AG10803 (cell line): ENCODE results near the gene PCDHA4.
"Not testable (repeated sequence)": the region's sequence is repeated elsewhere in the genome, so short reads cannot be mapped to it uniquely, and the experiment has no call there.

Experiments used
- DNase-seq: peaks from one replicate; pipeline ENCODE4 v3.0.0; 2010; ENCODE audit warnings: low read depth
- H3K4me3 ChIP-seq: 2 replicates; pipeline ENCODE4 v1.5.1; 2011; ENCODE audit warnings: mild to moderate bottlenecking, low read length, control low read depth
- TF ChIP-seq, protein P1 (sequence below): conservative IDR thresholded peaks from 2 replicates; pipeline ENCODE4 v1.5.1; 2011; ENCODE audit warnings: mild to moderate bottlenecking, low read length, control low read depth, inconsistent platforms

PCDHA4 gene

DNA sequence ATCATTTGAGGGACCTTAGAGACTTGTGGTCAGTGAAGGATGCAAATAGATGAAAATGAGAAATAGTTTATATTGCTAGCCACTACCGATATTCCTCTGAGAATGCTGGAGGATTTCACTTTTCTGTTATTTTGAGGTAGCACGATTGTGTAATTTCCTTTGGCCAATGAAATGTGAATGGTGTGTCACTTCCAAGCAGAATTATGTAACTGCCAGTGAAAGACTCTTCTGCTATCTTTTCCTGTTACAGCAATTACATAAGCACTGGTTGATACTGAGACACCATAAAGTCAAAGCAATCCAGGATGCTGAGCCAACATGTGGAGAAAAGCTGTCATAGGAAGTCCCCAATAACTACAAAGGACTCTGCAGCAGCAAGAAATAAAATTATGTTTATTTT lies 15.8 kb upstream of the PCDHA4 start:
- TF ChIP-seq, protein P1, sequence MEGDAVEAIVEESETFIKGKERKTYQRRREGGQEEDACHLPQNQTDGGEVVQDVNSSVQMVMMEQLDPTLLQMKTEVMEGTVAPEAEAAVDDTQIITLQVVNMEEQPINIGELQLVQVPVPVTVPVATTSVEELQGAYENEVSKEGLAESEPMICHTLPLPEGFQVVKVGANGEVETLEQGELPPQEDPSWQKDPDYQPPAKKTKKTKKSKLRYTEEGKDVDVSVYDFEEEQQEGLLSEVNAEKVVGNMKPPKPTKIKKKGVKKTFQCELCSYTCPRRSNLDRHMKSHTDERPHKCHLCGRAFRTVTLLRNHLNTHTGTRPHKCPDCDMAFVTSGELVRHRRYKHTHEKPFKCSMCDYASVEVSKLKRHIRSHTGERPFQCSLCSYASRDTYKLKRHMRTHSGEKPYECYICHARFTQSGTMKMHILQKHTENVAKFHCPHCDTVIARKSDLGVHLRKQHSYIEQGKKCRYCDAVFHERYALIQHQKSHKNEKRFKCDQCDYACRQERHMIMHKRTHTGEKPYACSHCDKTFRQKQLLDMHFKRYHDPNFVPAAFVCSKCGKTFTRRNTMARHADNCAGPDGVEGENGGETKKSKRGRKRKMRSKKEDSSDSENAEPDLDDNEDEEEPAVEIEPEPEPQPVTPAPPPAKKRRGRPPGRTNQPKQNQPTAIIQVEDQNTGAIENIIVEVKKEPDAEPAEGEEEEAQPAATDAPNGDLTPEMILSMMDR = no peak
- no peak for DNase-seq
- no peak overlapping the region for H3K4me3 ChIP-seq

DNA sequence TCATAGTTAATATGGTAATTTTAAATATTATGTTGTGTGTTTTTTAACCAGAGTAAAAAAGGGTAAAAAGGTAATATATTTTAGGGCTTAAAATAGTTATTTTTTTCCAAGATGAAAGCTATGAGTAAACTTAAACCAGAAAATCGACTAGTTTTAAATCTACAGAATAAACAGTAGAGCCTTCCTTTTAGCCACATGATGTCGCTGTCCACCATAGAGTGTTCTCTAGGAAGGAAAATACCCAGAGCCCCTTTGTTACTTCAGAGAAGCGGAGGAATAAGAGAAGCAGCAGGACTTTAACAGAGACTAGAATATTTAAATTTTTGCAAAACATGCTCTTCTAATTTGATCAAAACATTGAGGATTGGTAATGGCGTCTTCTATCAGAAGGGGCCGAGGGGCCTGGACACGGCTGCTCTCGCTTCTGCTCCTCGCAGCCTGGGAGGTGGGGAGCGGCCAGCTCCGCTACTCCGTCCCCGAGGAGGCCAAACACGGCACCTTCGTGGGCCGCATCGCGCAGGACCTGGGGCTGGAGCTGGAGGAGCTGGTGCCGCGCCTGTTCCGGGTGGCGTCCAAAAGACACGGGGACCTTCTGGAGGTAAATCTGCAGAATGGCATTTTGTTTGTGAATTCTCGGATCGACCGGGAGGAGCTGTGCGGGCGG lies 12.1 kb upstream of the PCDHA4 start, which contains the start of gene PCDHA2:
PCDHA2 (plus strand) TSS at position 258 of the 664 bp plus-strand sequence.
- TF ChIP-seq, protein P1 = no peak; the same call in 1 of the 2 replicates
- DNase-seq = no peak
- no peak within 1 kb of the TSS for H3K4me3 ChIP-seq

DNA sequence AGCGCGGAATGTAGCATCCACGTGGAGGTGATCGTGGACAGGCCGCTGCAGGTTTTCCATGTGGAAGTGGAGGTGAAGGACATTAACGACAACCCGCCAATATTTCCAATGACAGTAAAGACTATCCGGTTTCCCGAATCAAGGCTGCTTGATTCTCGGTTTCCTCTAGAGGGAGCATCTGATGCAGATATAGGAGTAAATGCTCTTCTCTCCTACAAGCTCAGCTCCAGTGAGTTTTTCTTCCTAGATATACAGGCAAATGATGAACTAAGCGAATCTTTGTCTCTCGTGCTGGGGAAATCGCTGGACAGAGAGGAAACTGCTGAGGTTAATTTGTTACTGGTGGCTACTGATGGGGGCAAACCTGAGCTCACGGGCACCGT lies 11.6 kb upstream of the PCDHA4 start:
- DNase-seq = no peak
- TF ChIP-seq, protein P1 = peak; percentile 36
- H3K4me3 ChIP-seq = no peak overlapping the region

DNA sequence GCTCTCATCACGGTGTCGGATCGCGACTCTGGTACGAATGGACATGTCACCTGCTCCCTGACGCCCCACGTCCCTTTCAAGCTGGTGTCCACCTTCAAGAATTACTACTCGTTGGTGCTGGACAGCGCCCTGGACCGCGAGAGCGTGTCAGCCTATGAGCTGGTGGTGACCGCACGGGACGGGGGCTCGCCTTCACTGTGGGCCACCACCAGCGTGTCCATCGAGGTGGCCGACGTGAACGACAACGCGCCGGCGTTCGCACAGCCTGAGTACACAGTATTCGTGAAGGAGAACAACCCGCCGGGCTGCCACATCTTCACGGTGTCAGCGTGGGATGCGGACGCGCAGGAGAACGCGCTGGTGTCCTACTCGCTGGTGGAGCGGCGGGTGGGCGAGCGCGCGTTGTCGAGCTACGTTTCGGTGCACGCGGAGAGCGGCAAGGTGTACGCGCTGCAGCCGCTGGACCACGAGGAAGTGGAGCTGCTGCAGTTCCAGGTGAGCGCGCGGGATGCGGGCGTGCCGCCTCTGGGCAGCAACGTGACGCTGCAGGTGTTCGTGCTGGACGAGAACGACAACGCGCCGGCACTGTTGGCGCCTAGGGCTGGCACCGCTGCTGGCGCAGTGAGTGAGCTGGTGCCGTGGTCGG lies 10.7 kb upstream of the PCDHA4 start:
- H3K4me3 ChIP-seq, DNase-seq: not testable (repeated sequence)

DNA sequence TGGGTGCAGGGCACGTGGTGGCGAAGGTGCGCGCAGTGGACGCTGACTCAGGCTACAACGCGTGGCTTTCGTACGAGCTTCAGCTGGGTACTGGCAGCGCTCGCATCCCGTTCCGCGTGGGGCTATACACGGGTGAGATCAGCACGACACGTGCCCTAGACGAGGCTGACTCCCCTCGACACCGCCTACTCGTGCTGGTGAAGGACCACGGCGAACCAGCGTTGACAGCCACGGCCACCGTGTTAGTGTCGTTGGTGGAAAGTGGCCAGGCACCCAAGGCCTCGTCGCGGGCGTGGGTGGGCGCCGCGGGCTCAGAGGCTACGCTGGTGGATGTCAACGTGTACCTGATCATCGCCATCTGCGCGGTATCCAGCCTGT lies 10.2 kb upstream of the PCDHA4 start:
- TF ChIP-seq, protein P1 = no peak
- H3K4me3 ChIP-seq = no peak overlapping the region
- no peak for DNase-seq

DNA sequence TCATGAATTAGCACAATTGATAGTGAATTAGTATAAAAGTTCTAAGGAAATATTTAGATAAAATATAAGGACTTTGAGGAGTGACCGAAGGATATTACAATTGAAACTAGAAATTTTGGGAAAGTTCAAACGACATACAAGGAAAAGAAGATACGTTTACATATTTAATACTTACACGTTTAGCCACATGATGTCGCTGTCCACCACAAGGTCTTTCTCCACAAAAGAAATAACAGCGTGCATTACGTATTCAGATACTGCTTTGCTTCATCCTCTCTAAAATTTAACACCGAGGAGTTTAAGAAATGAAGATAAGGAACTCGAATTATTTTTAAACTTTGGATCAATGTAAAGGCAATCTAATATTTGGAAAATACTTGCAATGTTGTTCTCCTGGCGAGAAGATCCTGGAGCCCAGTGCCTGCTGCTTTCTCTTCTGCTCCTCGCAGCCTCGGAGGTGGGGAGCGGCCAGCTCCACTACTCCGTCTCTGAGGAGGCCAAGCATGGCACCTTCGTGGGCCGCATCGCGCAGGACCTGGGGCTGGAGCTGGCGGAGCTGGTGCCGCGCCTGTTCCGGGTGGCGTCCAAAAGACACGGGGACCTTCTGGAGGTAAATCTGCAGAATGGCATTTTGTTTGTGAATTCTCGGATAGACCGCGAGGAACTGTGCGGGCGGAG lies 5.9 kb upstream of the PCDHA4 start, which contains the start of gene PCDHA3:
PCDHA3 (plus strand) TSS at position 242 of the 678 bp plus-strand sequence.
- DNase-seq = peak; percentile 31
- TF ChIP-seq, protein P1 = peak; percentile 52
- peak within 1 kb of the TSS; percentile 43 for H3K4me3 ChIP-seq

DNA sequence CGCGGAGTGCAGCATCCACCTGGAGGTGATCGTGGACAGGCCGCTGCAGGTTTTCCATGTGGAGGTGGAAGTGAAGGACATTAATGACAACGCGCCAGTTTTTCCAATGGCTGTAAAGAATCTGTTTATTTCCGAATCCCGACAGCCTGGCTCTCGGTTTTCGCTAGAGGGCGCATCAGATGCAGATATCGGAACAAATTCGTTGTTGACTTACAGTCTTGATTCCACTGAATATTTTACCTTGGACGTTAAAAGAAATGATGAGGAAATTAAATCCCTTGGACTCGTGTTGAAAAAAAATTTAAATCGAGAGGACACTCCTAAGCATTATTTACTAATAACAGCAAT lies 5.4 kb upstream of the PCDHA4 start:
- no peak for DNase-seq
- TF ChIP-seq, protein P1 = peak; percentile 42
- H3K4me3 ChIP-seq = peak overlapping the region; percentile 43

DNA sequence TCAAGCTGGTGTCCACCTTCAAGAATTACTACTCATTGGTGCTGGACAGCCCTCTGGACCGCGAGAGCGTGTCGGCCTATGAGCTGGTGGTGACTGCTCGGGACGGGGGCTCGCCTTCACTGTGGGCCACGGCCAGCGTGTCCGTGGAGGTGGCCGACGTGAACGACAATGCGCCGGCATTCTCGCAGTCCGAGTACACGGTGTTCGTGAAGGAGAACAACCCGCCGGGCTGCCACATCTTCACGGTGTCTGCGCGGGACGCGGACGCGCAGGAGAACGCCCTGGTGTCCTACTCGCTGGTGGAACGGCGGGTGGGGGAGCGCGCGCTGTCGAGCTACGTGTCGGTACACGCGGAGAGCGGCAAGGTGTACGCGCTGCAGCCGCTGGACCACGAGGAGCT lies 4.5 kb upstream of the PCDHA4 start:
- H3K4me3 ChIP-seq, DNase-seq: not testable (repeated sequence)
